Ovary (tissue), 9 donors: ENCODE results near the gene SPATA9. TPM values are rescaled to one million over a fixed set of nuclear protein-coding genes. Genes with fewer than 3 reads are reported as not detected.

Experiments used
- DNase-seq, 5 donors: peaks; one replicate each; pipeline ENCODE4 v3.0.0-alpha.2; 2019 to 2020
- H3K27ac ChIP-seq, 2 donors: fragments of 200-600 bp; one replicate each; pipeline versions ENCODE4 v1.5.1 to v1.8.0; 2019 to 2022
- H3K27me3 ChIP-seq: fragments of 200-600 bp; one replicate; pipeline ENCODE4 v1.8.0; 2022
- H3K36me3 ChIP-seq: fragments of 200-600 bp; sonication (generic); one replicate; pipeline ENCODE4 v1.5.1; 2019
- H3K4me1 ChIP-seq: one replicate; pipeline ENCODE4 v1.8.1; 2013; ENCODE audit warnings: mild to moderate bottlenecking, moderate library complexity; ENCODE audit not compliant: insufficient read depth
- H3K4me3 ChIP-seq: fragments of 200-600 bp; sonication (generic); one replicate; pipeline ENCODE4 v1.5.1; 2017
- H3K9me3 ChIP-seq, 2 donors: fragments of 200-600 bp in 1 of 2; sonication (generic) in 1 of 2; one replicate each; pipeline versions ENCODE4 v1.5.1 to v1.8.1; 2013 to 2019; ENCODE audit warnings: mild to moderate bottlenecking in 1 of 2, moderate library complexity in 1 of 2
- CTCF ChIP-seq, 3 donors: fragments of 450-650 bp in 2 of 3; fragments of 200-600 bp in 1 of 3; IDR thresholded peaks; one replicate each; pipeline versions ENCODE4 v1.5.1 to v1.8.0; 2016 to 2022; ENCODE audit warnings: antibody characterized with exemption in 3 of 3, mild to moderate bottlenecking in 1 of 3
- EP300 ChIP-seq: sonication (generic); formaldehyde crosslinking; IDR thresholded peaks from one replicate; pipeline ENCODE4 v1.6.1; 2017; ENCODE audit warnings: antibody characterized with exemption
- POLR2A ChIP-seq: fragments of 450-650 bp; IDR thresholded peaks from one replicate; pipeline ENCODE4 v1.6.1; 2017; ENCODE audit warnings: antibody characterized with exemption, mild to moderate bottlenecking, moderate library complexity
- whole genome bisulfite sequencing, 3 donors: extraction: QIAGEN DNeasy Blood & Tissue Kit in 1 of 3; methylation state at CpG; one replicate each; pipeline versions ENCODE4 v1.1.5 to v1.1.7; 2013 to 2017; 5-methylcytosine and 5-hydroxymethylcytosine counted together
- intact Hi-C, 4 donors: fragments of 100-400 bp; cut with DNase I; formaldehyde crosslinking; loops; one replicate each; pipeline versions ENCODE4 v1.11.0 to v1.15.1; 2022 to 2023
- polyA plus RNA-seq, 2 donors: library from polyadenylated mRNA; stranded (reverse); fragments of 200-250 nt in 1 of 2; fragments of 350-450 nt in 1 of 2; fragmentation: Illumina TruSeq in 1 of 2; extraction: RNeasy Lipid Tissue Mini Kit (QIAGEN cat#74804) in 1 of 2; gene quantifications; one replicate each; pipeline ENCODE4 v1.2.3, GENCODE V29; 2013 to 2014
- total RNA-seq, 7 donors: library from RNA; depleted of rRNA in 2 of 7; stranded (reverse); fragments of >200 nt in 2 of 7; fragmentation: NEBNext Ultra II Directional in 3 of 7; extraction: Animal tissue kit (Norgen Biotek cat#: 25700) in 3 of 7; gene quantifications; one replicate each; pipeline versions ENCODE4 v1.1.0 to v1.2.4, GENCODE V29; 2016 to 2023
- donor health status: DM: no; HTN: no; CAD: no; lungs with moderate emphysema.
- donor health status: DM: no; HTN: no; CAD: no.
- donor health status: Bipolar disorder and iron deficiency.
- donor health status: DM: yes; HTN: yes; CAD: no.
- donor health status: DM: no; HTN: no; CAD: no.
- donor health status: DM: yes; HTN: yes; CAD: no.

SPATA9 gene
- total and polyA plus RNA-seq, 9 donors: 0.46 to 1.7 (median 0.89) TPM

- Histone ChIP-seq H3K27me3 (no peaks in the 10 kb centered on the region), H3K9me3 (no peaks in the 10 kb centered on the region), H3K27ac (no peak overlapping the region), H3K4me3 (no peak overlapping the region), H3K36me3 (no peaks in the 10 kb centered on the region), H3K4me1 (peaks cover 4% of the 10 kb centered on the region)
- TF ChIP-seq EP300 (no peak), POLR2A (no peak), CTCF (IDR thresholded peaks at IDR 0.05) (no peak)
- DNase-seq: no peak
- intact Hi-C loops: no loop called here
- 88 to 90% (median 88%) methylated on average over 1 of the region's 1 CpG for WGBS, 3 donors
These were observed 67.7 kb downstream of the SPATA9 start for GRCh38 chr5:95615164-95615467.

GRCh38 chr5:95613514-95613913, 69.3 kb downstream of the SPATA9 start:
- intact Hi-C loops: no loop called here
- WGBS, 3 donors: 91 to 93% (median 92%) methylated on average over 1 of the region's 1 CpG
- Histone ChIP-seq H3K4me3 (no peak overlapping the region), H3K4me1 (no peaks in the 10 kb centered on the region), H3K36me3 (no peaks in the 10 kb centered on the region), H3K27me3 (no peaks in the 10 kb centered on the region), H3K9me3 (no peaks in the 10 kb centered on the region), H3K27ac (no peak overlapping the region)
- DNase-seq: no peak
- no peak for TF ChIP-seq EP300
- no peak for TF ChIP-seq POLR2A
- TF ChIP-seq CTCF (IDR thresholded peaks at IDR 0.05): no peak

GRCh38 chr5:95611396-95611795, 71.4 kb downstream of the SPATA9 start:
- no peak overlapping the region for H3K27ac ChIP-seq
- DNase-seq: no peak
- intact Hi-C loops: no loop called here
- no peaks in the 10 kb centered on the region for H3K4me1 ChIP-seq
- no peaks in the 10 kb centered on the region for H3K9me3 ChIP-seq
- TF ChIP-seq POLR2A: no peak
- TF ChIP-seq CTCF (IDR thresholded peaks at IDR 0.05): no peak
- no peak for TF ChIP-seq EP300
- 92 to 95% (median 94%) methylated on average over 3 of the region's 3 CpGs for WGBS, 3 donors
- no peak overlapping the region for H3K4me3 ChIP-seq
- no peaks in the 10 kb centered on the region for H3K36me3 ChIP-seq
- no peaks in the 10 kb centered on the region for H3K27me3 ChIP-seq

GRCh38 chr5:95610546-95610945, 72.2 kb downstream of the SPATA9 start:
- intact Hi-C loops: no loop called here
- DNase-seq: no peak
- 92 to 94% (median 93%) methylated on average over 7 of the region's 7 CpGs for WGBS, 3 donors
- H3K9me3 ChIP-seq: no peaks in the 10 kb centered on the region
- no peaks in the 10 kb centered on the region for H3K4me1 ChIP-seq
- no peak overlapping the region for H3K27ac ChIP-seq
- H3K27me3 ChIP-seq: no peaks in the 10 kb centered on the region
- H3K36me3 ChIP-seq: no peaks in the 10 kb centered on the region
- TF ChIP-seq POLR2A (no peak), CTCF (IDR thresholded peaks at IDR 0.05) (no peak), EP300 (no peak)
- no peak overlapping the region for H3K4me3 ChIP-seq

- no peaks in the 10 kb centered on the region for H3K9me3 ChIP-seq
- no peaks in the 10 kb centered on the region for H3K36me3 ChIP-seq
- H3K4me1 ChIP-seq: no peaks in the 10 kb centered on the region
- 18 to 45% (median 21%) methylated on average over 3 of the region's 3 CpGs for WGBS, 3 donors
- TF ChIP-seq POLR2A (no peak), EP300 (no peak), CTCF (IDR thresholded peaks at IDR 0.05) (no peak)
- no peak for DNase-seq
- intact Hi-C loops: no loop called here
- H3K4me3 ChIP-seq: no peak overlapping the region
- no peaks in the 10 kb centered on the region for H3K27me3 ChIP-seq
- no peak overlapping the region for H3K27ac ChIP-seq
These were observed 73.1 kb downstream of the SPATA9 start for GRCh38 chr5:95609711-95610110.
